Activated CD4-positive, alpha-beta memory T cell treated with anti-CD3 and anti-CD28 coated beads for 36 hours (primary cell): ENCODE results near the gene LRRC74B. TPM values are rescaled to one million over a fixed set of nuclear protein-coding genes. Genes with fewer than 3 reads are reported as not detected.
"Not testable (repeated sequence)": the region's sequence is repeated elsewhere in the genome, so short reads cannot be mapped to it uniquely, and the experiment has no call there.

Source experiments
- CTCF ChIA-PET: fragments of 350-600 bp; sonication (Branson Sonifier 250); formaldehyde crosslinking; loops from one replicate; lab custom pipeline; 2021; ENCODE audit warnings: antibody characterized with exemption, inconsistent platforms; lab: Charles Lee
- POLR2A ChIA-PET: fragments of 350-600 bp; sonication (Branson Sonifier 250); formaldehyde crosslinking; loops from one replicate; lab custom pipeline; 2021; ENCODE audit warnings: antibody characterized with exemption; lab: Charles Lee
- DNase-seq: peaks from one replicate; pipeline ENCODE4 v3.0.0-alpha.2; 2020
- H3K27ac Mint-ChIP-seq: one replicate; pipeline ENCODE4 v1.8.0; 2021; ENCODE audit warnings: mixed read lengths
- H3K27me3 Mint-ChIP-seq: one replicate; pipeline ENCODE4 v1.8.0; 2021; ENCODE audit warnings: mixed read lengths
- H3K36me3 Mint-ChIP-seq: one replicate; pipeline ENCODE4 v1.8.0; 2021; ENCODE audit warnings: mixed read lengths
- H3K4me1 Mint-ChIP-seq: one replicate; pipeline ENCODE4 v1.8.0; 2021; ENCODE audit warnings: low read depth, mixed read lengths
- H3K4me3 Mint-ChIP-seq: one replicate; pipeline ENCODE4 v1.8.0; 2021; ENCODE audit warnings: mild to moderate bottlenecking, mixed read lengths
- H3K9me3 Mint-ChIP-seq: one replicate; pipeline ENCODE4 v1.8.0; 2021; ENCODE audit warnings: mixed read lengths
- intact Hi-C: fragments of 100-400 bp; cut with micrococcal nuclease; formaldehyde crosslinking; loops from one replicate; pipeline ENCODE4 v1.15.1; 2023
- total RNA-seq, 2 experiments: library from RNA; stranded (reverse); gene quantifications; one replicate each; pipeline ENCODE4 v1.2.3, GENCODE V29; 2021

The LRRC74B gene
- total RNA-seq, 2 experiments from 2014 or later, result not detected

GRCh38 chr22:21079493-21079892 lies 33.7 kb downstream of the LRRC74B start:
- no peak for DNase-seq
- Mint-ChIP-seq H3K9me3 (no peaks in the 10 kb centered on the region), H3K4me3 (no peak overlapping the region), H3K27me3 (no peaks in the 10 kb centered on the region), H3K36me3 (no peaks in the 10 kb centered on the region), H3K27ac (no peak overlapping the region), H3K4me1 (no peaks in the 10 kb centered on the region)
- ChIA-PET POLR2A (no interaction called here), CTCF (no interaction called here)
- intact Hi-C loops, result no loop called here

GRCh38 chr22:21080435-21081137 lies 34.8 kb downstream of the LRRC74B start:
- no peak for DNase-seq
- no peak overlapping the region for H3K27ac Mint-ChIP-seq
- intact Hi-C loops, result no loop called here
- CTCF ChIA-PET, result no interaction called here
- H3K27me3 Mint-ChIP-seq, result no peaks in the 10 kb centered on the region
- no peaks in the 10 kb centered on the region for H3K4me1 Mint-ChIP-seq
- H3K9me3 Mint-ChIP-seq, result no peaks in the 10 kb centered on the region
- POLR2A ChIA-PET, result no interaction called here
- H3K4me3 Mint-ChIP-seq, result no peak overlapping the region
- no peaks in the 10 kb centered on the region for H3K36me3 Mint-ChIP-seq

GRCh38 chr22:21082248-21082647 lies 36.5 kb downstream of the LRRC74B start:
- Mint-ChIP-seq H3K27me3 (no peaks in the 10 kb centered on the region), H3K4me1 (no peaks in the 10 kb centered on the region), H3K27ac (no peak overlapping the region), H3K9me3 (no peaks in the 10 kb centered on the region), H3K4me3 (no peak overlapping the region), H3K36me3 (no peaks in the 10 kb centered on the region)
- POLR2A ChIA-PET, result no interaction called here
- intact Hi-C loops, result no loop called here
- CTCF ChIA-PET, result interaction anchor here (0.7 kb wide), 1 partner anchor 778 kb away, joined by 3 read pairs; no protein-coding TSS in a partner anchor
- no peak for DNase-seq

- Mint-ChIP-seq H3K4me3 (no peak overlapping the region), H3K36me3 (no peaks in the 10 kb centered on the region), H3K9me3 (no peaks in the 10 kb centered on the region), H3K4me1 (no peaks in the 10 kb centered on the region), H3K27ac (no peak overlapping the region), H3K27me3 (peaks cover 2% of the 10 kb centered on the region)
- intact Hi-C loops, result no loop called here
- no peak for DNase-seq
- CTCF ChIA-PET, result no interaction called here
- POLR2A ChIA-PET, result no interaction called here
Observed at GRCh38 chr22:21087119-21087518, 41.4 kb downstream of the LRRC74B start.

GRCh38 chr22:21087926-21088325 lies 42.2 kb downstream of the LRRC74B start:
- intact Hi-C loops, POLR2A ChIA-PET, H3K36me3 Mint-ChIP-seq, DNase-seq, H3K4me1 Mint-ChIP-seq, CTCF ChIA-PET, H3K9me3 Mint-ChIP-seq, H3K4me3 Mint-ChIP-seq, H3K27me3 Mint-ChIP-seq, H3K27ac Mint-ChIP-seq: not testable (repeated sequence)

- CTCF ChIA-PET, result interaction anchor here (1.2 kb wide), 1 partner anchor 12 kb away, joined by 3 read pairs; no protein-coding TSS in a partner anchor
- H3K4me3 Mint-ChIP-seq, H3K27me3 Mint-ChIP-seq, H3K27ac Mint-ChIP-seq, H3K4me1 Mint-ChIP-seq, intact Hi-C loops, DNase-seq, H3K9me3 Mint-ChIP-seq, POLR2A ChIA-PET, H3K36me3 Mint-ChIP-seq: not testable (repeated sequence)
Observed at GRCh38 chr22:21091220-21091619, 45.5 kb downstream of the LRRC74B start.

- peaks cover 5% of the 10 kb centered on the region for H3K27me3 Mint-ChIP-seq
- no peak overlapping the region for H3K4me3 Mint-ChIP-seq
- CTCF ChIA-PET, result interaction anchor here (1.5 kb wide), 1 partner anchor 9 kb away, joined by 7 read pairs; no protein-coding TSS in a partner anchor
- no peaks in the 10 kb centered on the region for H3K4me1 Mint-ChIP-seq
- DNase-seq, result no peak
- H3K27ac Mint-ChIP-seq, result no peak overlapping the region
- POLR2A ChIA-PET, result no interaction called here
- intact Hi-C loops, result no loop called here
- no peaks in the 10 kb centered on the region for H3K9me3 Mint-ChIP-seq
- H3K36me3 Mint-ChIP-seq, result no peaks in the 10 kb centered on the region
Observed at GRCh38 chr22:21092797-21093554, 47.2 kb downstream of the LRRC74B start.

GRCh38 chr22:21093555-21094137 lies 47.9 kb downstream of the LRRC74B start:
- CTCF ChIA-PET, result interaction anchor here (1.5 kb wide), 1 partner anchor 9 kb away, joined by 7 read pairs; no protein-coding TSS in a partner anchor

GRCh38 chr22:21094911-21095772 lies 49.4 kb downstream of the LRRC74B start:
- H3K9me3 Mint-ChIP-seq, result no peaks in the 10 kb centered on the region
- DNase-seq, result no peak
- no peaks in the 10 kb centered on the region for H3K4me1 Mint-ChIP-seq
- intact Hi-C loops, result no loop called here
- ChIA-PET CTCF (no interaction called here), POLR2A (no interaction called here)
- H3K4me3 Mint-ChIP-seq, result no peak overlapping the region
- no peaks in the 10 kb centered on the region for H3K36me3 Mint-ChIP-seq
- peaks cover 9% of the 10 kb centered on the region for H3K27me3 Mint-ChIP-seq
- no peak overlapping the region for H3K27ac Mint-ChIP-seq

More at GRCh38 chr22:21093555-21094137, 47.9 kb downstream of the LRRC74B start:
- DNase-seq, H3K9me3 Mint-ChIP-seq, H3K36me3 Mint-ChIP-seq, H3K27ac Mint-ChIP-seq, H3K27me3 Mint-ChIP-seq, H3K4me3 Mint-ChIP-seq, POLR2A ChIA-PET, intact Hi-C loops, H3K4me1 Mint-ChIP-seq: not testable (repeated sequence)

- no peaks in the 10 kb centered on the region for H3K9me3 Mint-ChIP-seq
- CTCF ChIA-PET, result no interaction called here
- H3K4me3 Mint-ChIP-seq, result no peak overlapping the region
- peaks cover 7% of the 10 kb centered on the region for H3K27me3 Mint-ChIP-seq
- no peak for DNase-seq
- POLR2A ChIA-PET, result no interaction called here
- no peak overlapping the region for H3K27ac Mint-ChIP-seq
- intact Hi-C loops, result no loop called here
- no peaks in the 10 kb centered on the region for H3K36me3 Mint-ChIP-seq
- H3K4me1 Mint-ChIP-seq, result no peaks in the 10 kb centered on the region
Observed at GRCh38 chr22:21095773-21096107, 50.0 kb downstream of the LRRC74B start.

GRCh38 chr22:21096878-21097277 lies 51.1 kb downstream of the LRRC74B start:
- CTCF ChIA-PET, H3K4me3 Mint-ChIP-seq, H3K27ac Mint-ChIP-seq, POLR2A ChIA-PET, H3K27me3 Mint-ChIP-seq, H3K36me3 Mint-ChIP-seq, DNase-seq, intact Hi-C loops, H3K4me1 Mint-ChIP-seq, H3K9me3 Mint-ChIP-seq: not testable (repeated sequence)
